HepG2 (cell line): Measurements from ENCODE around the gene LGR6. TPM values are rescaled to one million over a fixed set of nuclear protein-coding genes. Genes with fewer than 3 reads are reported as not detected.

Source experiments
- ATAC-seq: fragments of 200-7000 bp; cut with Tn5 transposase; 3 replicates; pipeline ENCODE4 v1.9.1; 2020; ENCODE audit warnings: mild to moderate bottlenecking, moderate library complexity
- BruUV-seq: library from RNA; stranded (reverse); fragments of 400-500 nt; replicated peaks from 2 replicates; lab custom pipeline; 2021; lab: Mats Ljungman, UMichigan
- CTCF ChIA-PET: fragments of 300-600 bp; formaldehyde crosslinking; extraction: SDS; loops from one replicate; lab custom pipeline; 2021; ENCODE audit warnings: low total read pairs, inconsistent platforms, low intra/inter-chr PET ratio; lab: Yijun Ruan, JAX
- POLR2A ChIA-PET: fragments of 350-600 bp; sonication (Branson Sonifier 250); formaldehyde crosslinking; loops from one replicate; lab custom pipeline; 2020; ENCODE audit warnings: antibody characterized with exemption, inconsistent platforms; lab: Yijun Ruan, JAX
- DNase-seq: peaks from one replicate; pipeline ENCODE4 v3.0.0-alpha.2; 2015; ENCODE audit warnings: low spot score
- FAIRE-seq: peaks from 3 replicates; lab custom pipeline; 2011; peaks lifted over from hg19 to GRCh38; lab: Jason Lieb, UNC
- H2AFZ ChIP-seq: one replicate; pipeline ENCODE4 v1.6.1; 2011; ENCODE audit warnings: low read length, inconsistent platforms
- H3K27ac ChIP-seq: fragments of 300-600 bp; 3 replicates; pipeline ENCODE4 v1.8.0; 2011; ENCODE audit warnings: mixed run types, mild to moderate bottlenecking, mixed read lengths, low read length, inconsistent platforms; ENCODE audit not compliant: insufficient read depth; ENCODE audit errors: extremely low read length
- H3K27me3 ChIP-seq, 2 experiments: fragments of 200-600 bp in 1 of 2; 2 replicates in 1 of 2; 3 replicates in 1 of 2; pipeline versions ENCODE4 v1.6.0 to v1.8.0; 2011; ENCODE audit warnings: low read length in 2 of 2, mild to moderate bottlenecking in 2 of 2, moderate library complexity in 2 of 2, inconsistent platforms in 1 of 2; ENCODE audit not compliant: insufficient read depth in 2 of 2, control insufficient read depth in 1 of 2
- H3K36me3 ChIP-seq, 2 experiments: fragments of 200-600 bp in 1 of 2; replicated peaks in 1 of 2; 2 replicates in 1 of 2; 3 replicates in 1 of 2; pipeline versions ENCODE4 v1.5.1 to v1.8.0; 2011; ENCODE audit warnings: low read length in 2 of 2, inconsistent platforms in 1 of 2; ENCODE audit not compliant: insufficient read depth in 2 of 2, control insufficient read depth in 1 of 2
- H3K4me1 ChIP-seq: 2 replicates; pipeline ENCODE4 v1.5.1; 2012; ENCODE audit warnings: low read length, inconsistent platforms; ENCODE audit not compliant: insufficient read depth
- H3K4me2 ChIP-seq: 2 replicates; pipeline ENCODE4 v1.6.0; 2011; ENCODE audit warnings: low read depth, low read length, inconsistent platforms
- H3K4me3 ChIP-seq, 3 experiments: fragments of 200-600 bp in 1 of 3; sonication (generic), shearing (Covaris generic) in 1 of 3; replicated peaks in 1 of 3; 2 replicates each; pipeline ENCODE4 v1.5.1; 2011 to 2016; ENCODE audit warnings: low read length in 3 of 3, inconsistent platforms in 2 of 3, low read depth in 2 of 3, mild to moderate bottlenecking in 2 of 3, control low read depth in 1 of 3, mixed read lengths in 1 of 3; ENCODE audit not compliant: insufficient read depth in 1 of 3
- H3K79me2 ChIP-seq: one replicate; pipeline ENCODE4 v1.6.1; 2011; ENCODE audit warnings: low read length, inconsistent platforms; ENCODE audit not compliant: insufficient read depth
- H3K9ac ChIP-seq: 2 replicates; pipeline ENCODE4 v1.6.0; 2011; ENCODE audit warnings: mild to moderate bottlenecking, low read depth, low read length, inconsistent platforms; ENCODE audit not compliant: insufficient read depth
- H3K9me3 ChIP-seq: 2 replicates; pipeline ENCODE4 v1.5.1; 2012; ENCODE audit warnings: mild to moderate bottlenecking, low read length
- H4K20me1 ChIP-seq: 2 replicates; pipeline ENCODE4 v1.6.0; 2011; ENCODE audit warnings: inconsistent platforms, mild to moderate bottlenecking, low read length, moderate library complexity; ENCODE audit not compliant: insufficient read depth
- CTCF ChIP-seq: sonication (generic); formaldehyde crosslinking; IDR thresholded peaks from 2 replicates; pipeline ENCODE4 v1.5.0; 2020; ENCODE audit warnings: mild to moderate bottlenecking, missing genetic modification reagents, moderate library complexity
- ELF3 ChIP-seq: IDR thresholded peaks from 2 replicates; pipeline ENCODE4 v1.6.1; 2016; ENCODE audit warnings: missing genetic modification reagents, missing compliant biosample characterization
- HBP1 ChIP-seq: IDR thresholded peaks from 2 replicates; pipeline ENCODE4 v1.6.1; 2016; ENCODE audit warnings: low read depth, control low read depth
- ZNF30 ChIP-seq: sonication (generic); formaldehyde crosslinking; IDR thresholded peaks from 2 replicates; pipeline ENCODE4 v1.5.0; 2020; ENCODE audit warnings: mild to moderate bottlenecking, missing genetic modification reagents
- ZNF709 ChIP-seq: sonication (generic); formaldehyde crosslinking; IDR thresholded peaks from 2 replicates; pipeline ENCODE4 v1.5.0; 2020; ENCODE audit warnings: mild to moderate bottlenecking, missing genetic modification reagents
- ZNF724P ChIP-seq: sonication (generic); formaldehyde crosslinking; IDR thresholded peaks from 2 replicates; pipeline ENCODE4 v1.8.0; 2022; ENCODE audit warnings: missing genetic modification reagents, borderline replicate concordance
- WGBS: methylation state at CpG from one replicate; pipeline ENCODE4 v1.1.6; 2017; ENCODE audit warnings: low lambda C conversion rate; 5-methylcytosine and 5-hydroxymethylcytosine counted together
- in situ Hi-C: cut with HindIII; loops from 2 replicates; pipeline ENCODE4 v1.10.0; 2017; ENCODE audit warnings: low pct_unique_long_range_greater_than_20kb; ENCODE audit not compliant: extremely low pct_ligation_motif_present
- intact Hi-C: fragments of 100-400 bp; cut with micrococcal nuclease; formaldehyde crosslinking; loops from one replicate; pipeline ENCODE4 v1.10.0; 2022; ENCODE audit not compliant: unreplicated experiment
- polyA plus RNA-seq, 8 experiments: library from polyadenylated mRNA; depleted of rRNA in 3 of 8; stranded (reverse) in 7 of 8; unstranded in 1 of 8; fragments of >200 nt; fragmentation: Illumina TruSeq in 4 of 8; extraction: Trizol in 4 of 8; gene quantifications; 2 replicates each; pipeline versions ENCODE4 v1.2.1 to v1.2.3, GENCODE V29; 2011 to 2016; ENCODE audit warnings: low read depth in 4 of 8, missing spikeins in 1 of 8, mixed read lengths in 1 of 8; ENCODE audit not compliant: insufficient read depth in 1 of 8
- total RNA-seq, 5 experiments: library from RNA; depleted of rRNA; stranded (reverse); fragments of >200 nt; fragmentation: Illumina TruSeq; extraction: Trizol; gene quantifications; 2 replicates each; pipeline ENCODE4 v1.2.3, GENCODE V29; 2016; ENCODE audit warnings: low read depth in 1 of 5

The LGR6 gene
- total and polyA plus RNA-seq, 2 of the 13 experiments (the other 11 are each of a cell fraction or from before 2014, with no cell fraction given) = 0.07 TPM; not detected in 1

- Histone ChIP-seq H3K9ac (no peak overlapping the region), H4K20me1 (no peaks in the 10 kb centered on the region), H3K4me3 (no peak overlapping the region), H3K36me3 (no peaks in the 10 kb centered on the region), H3K9me3 (no peaks in the 10 kb centered on the region), H3K27ac (no peak overlapping the region), H3K4me1 (peaks cover 14% of the 10 kb centered on the region), H2AFZ (no peak overlapping the region), H3K4me2 (no peak overlapping the region), H3K27me3 (peaks cover 4 to 12% of the 10 kb centered on the region in 2 experiments; a peak in 2 of 5 replicates), H3K79me2 (no peaks in the 10 kb centered on the region)
- no peak for DNase-seq
- FAIRE-seq = no peak
- intact Hi-C loops = no loop called here
- in situ Hi-C loops = no loop called here
- ChIA-PET CTCF (no interaction called here), POLR2A (no interaction called here)
- no peak for ATAC-seq
- TF ChIP-seq ZNF30 (no peak), CTCF (CRISPR knock-in tag) (no peak), ZNF724P (CRISPR knock-in tag) (no peak), ELF3 (CRISPR knock-in tag) (no peak), ZNF709 (CRISPR knock-in tag) (no peak), HBP1 (CRISPR knock-in tag) (no peak)
- 77% methylated on average over 4 of the region's 7 CpGs for WGBS
- no TSS peak for BruUV-seq
Measured at GRCh38 chr1:202282596-202283283, 89.1 kb downstream of the LGR6 start.
